ENCODE results near the gene SPATA46. TPM values are rescaled to one million over a fixed set of nuclear protein-coding genes. Genes with fewer than 3 reads are reported as not detected.

Gene SPATA46
- total and polyA plus RNA-seq, 8 donors, result not detected

DNA sequence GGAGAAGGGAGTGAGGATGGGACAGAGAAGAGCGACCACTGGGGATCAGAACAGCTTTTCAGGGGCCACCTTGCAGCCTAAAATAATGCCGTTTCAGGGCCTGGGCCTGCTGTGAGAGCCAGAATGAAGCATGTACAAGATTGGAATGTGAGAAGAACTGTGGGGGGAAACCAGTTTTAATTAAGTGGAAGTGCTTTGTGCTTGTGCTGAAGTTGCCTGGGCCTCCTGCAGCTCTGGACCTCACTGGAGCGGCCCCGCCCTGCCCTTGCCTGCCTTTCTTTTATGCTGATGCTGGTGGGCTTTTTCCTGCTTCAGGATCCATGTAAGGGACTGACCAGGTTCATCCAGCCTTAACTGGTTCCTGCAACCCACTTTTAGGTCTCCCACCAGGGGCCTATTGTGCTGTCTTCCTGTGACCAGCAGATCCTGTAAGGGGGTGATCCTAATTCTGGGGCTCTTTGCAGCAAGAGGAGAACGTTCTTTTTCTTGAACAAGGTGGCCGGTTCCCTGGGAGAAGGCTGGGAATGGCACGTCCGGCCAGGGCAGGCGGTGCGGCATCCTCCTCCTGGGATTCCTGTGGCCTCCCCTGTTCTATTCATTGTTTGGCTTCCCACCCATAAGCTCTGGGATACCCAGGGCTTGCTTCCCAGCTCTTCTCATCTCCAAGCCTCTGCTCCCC lies 8.1 kb upstream of the SPATA46 start:
- no peaks in the 10 kb centered on the region for H3K27me3 ChIP-seq
- H3K27ac ChIP-seq, result no peak overlapping the region
- TF ChIP-seq, protein P1, sequence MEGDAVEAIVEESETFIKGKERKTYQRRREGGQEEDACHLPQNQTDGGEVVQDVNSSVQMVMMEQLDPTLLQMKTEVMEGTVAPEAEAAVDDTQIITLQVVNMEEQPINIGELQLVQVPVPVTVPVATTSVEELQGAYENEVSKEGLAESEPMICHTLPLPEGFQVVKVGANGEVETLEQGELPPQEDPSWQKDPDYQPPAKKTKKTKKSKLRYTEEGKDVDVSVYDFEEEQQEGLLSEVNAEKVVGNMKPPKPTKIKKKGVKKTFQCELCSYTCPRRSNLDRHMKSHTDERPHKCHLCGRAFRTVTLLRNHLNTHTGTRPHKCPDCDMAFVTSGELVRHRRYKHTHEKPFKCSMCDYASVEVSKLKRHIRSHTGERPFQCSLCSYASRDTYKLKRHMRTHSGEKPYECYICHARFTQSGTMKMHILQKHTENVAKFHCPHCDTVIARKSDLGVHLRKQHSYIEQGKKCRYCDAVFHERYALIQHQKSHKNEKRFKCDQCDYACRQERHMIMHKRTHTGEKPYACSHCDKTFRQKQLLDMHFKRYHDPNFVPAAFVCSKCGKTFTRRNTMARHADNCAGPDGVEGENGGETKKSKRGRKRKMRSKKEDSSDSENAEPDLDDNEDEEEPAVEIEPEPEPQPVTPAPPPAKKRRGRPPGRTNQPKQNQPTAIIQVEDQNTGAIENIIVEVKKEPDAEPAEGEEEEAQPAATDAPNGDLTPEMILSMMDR (IDR thresholded peaks at IDR 0.05), result no peak
- TF ChIP-seq EP300 (IDR thresholded peaks at IDR 0.05), result no peak
- TF ChIP-seq POLR2AphosphoS5 (IDR thresholded peaks at IDR 0.05), result no peak
- TF ChIP-seq POLR2A (IDR thresholded peaks at IDR 0.05), result no peak
- intact Hi-C loops (cut with DNase I; ENCODE audit: low total_unique reads), result loop anchor here (5.0 kb wide), 1 partner anchor 332 kb away; no protein-coding TSS in a partner anchor
- peaks cover 0 to 9% (median 3%) of the 10 kb centered on the region in 4 donors for H3K4me1 ChIP-seq
- DNase-seq, result no peak
- no peaks in the 10 kb centered on the region for H3K9me3 ChIP-seq
- WGBS, 5 donors, result 91 to 97% (median 94%) methylated on average over 9 to 10 of the region's 10 CpGs
- H3K36me3 ChIP-seq, result peaks cover 0 to 43% (median 15%) of the 10 kb centered on the region in 4 donors
- H3K4me3 ChIP-seq, result no peak overlapping the region

- intact Hi-C loops (cut with DNase I; ENCODE audit: low total_unique reads), result no loop called here
Observed at GRCh38 chr1:162384116-162384515, 7.5 kb upstream of the SPATA46 start.

GRCh38 chr1:162383516-162383915 lies 6.9 kb upstream of the SPATA46 start:
- WGBS, 5 donors, result 89 to 96% (median 94%) methylated on average over 8 of the region's 8 CpGs
- H3K9me3 ChIP-seq, result no peaks in the 10 kb centered on the region
- no peak overlapping the region for H3K4me3 ChIP-seq
- H3K36me3 ChIP-seq, result peaks cover 0 to 43% (median 15%) of the 10 kb centered on the region in 4 donors
- TF ChIP-seq POLR2A (IDR thresholded peaks at IDR 0.05) (no peak), POLR2AphosphoS5 (IDR thresholded peaks at IDR 0.05) (no peak), EP300 (IDR thresholded peaks at IDR 0.05) (no peak)
- TF ChIP-seq, protein P1 (IDR thresholded peaks at IDR 0.05), result no peak
- intact Hi-C loops (cut with DNase I; ENCODE audit: low total_unique reads), result no loop called here
- H3K27ac ChIP-seq, result no peak overlapping the region
- DNase-seq, result no peak
- H3K4me1 ChIP-seq, result peaks cover 0 to 9% (median 3%) of the 10 kb centered on the region in 4 donors
- H3K27me3 ChIP-seq, result no peaks in the 10 kb centered on the region

More at GRCh38 chr1:162384116-162384515, 7.5 kb upstream of the SPATA46 start:
- peaks cover 0 to 9% (median 3%) of the 10 kb centered on the region in 4 donors for H3K4me1 ChIP-seq
- no peak overlapping the region for H3K4me3 ChIP-seq
- peaks cover 0 to 43% (median 15%) of the 10 kb centered on the region in 4 donors for H3K36me3 ChIP-seq
- WGBS, 5 donors, result 83 to 96% (median 95%) methylated on average over 5 to 6 of the region's 6 CpGs
- H3K27ac ChIP-seq, result no peak overlapping the region
- H3K27me3 ChIP-seq, result no peaks in the 10 kb centered on the region
- TF ChIP-seq, protein P1 (IDR thresholded peaks at IDR 0.05), result no peak
- TF ChIP-seq POLR2AphosphoS5 (IDR thresholded peaks at IDR 0.05) (no peak), EP300 (IDR thresholded peaks at IDR 0.05) (no peak), POLR2A (IDR thresholded peaks at IDR 0.05) (no peak)
- DNase-seq, result no peak
- no peaks in the 10 kb centered on the region for H3K9me3 ChIP-seq

DNA sequence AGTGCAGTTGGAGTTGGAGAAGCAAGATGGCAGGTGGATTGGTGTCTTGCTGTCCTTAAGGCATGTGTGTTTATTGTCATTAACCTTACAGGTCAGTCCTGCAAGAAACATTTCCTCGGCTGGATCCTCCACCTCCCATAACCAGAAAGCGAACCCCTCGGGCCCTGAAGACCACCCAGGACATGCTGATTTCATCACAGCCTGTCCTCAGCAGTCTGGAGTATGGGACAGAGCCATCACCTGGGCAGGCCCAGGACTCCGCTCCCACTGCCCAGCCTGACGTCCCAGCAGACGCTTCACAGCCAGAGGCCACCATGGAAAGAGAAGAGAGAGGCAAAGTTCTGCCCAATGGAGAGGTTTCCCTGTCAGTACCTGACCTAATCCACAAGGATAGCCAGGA lies 6.4 kb upstream of the SPATA46 start:
- TF ChIP-seq POLR2A (IDR thresholded peaks at IDR 0.05) (no peak), EP300 (IDR thresholded peaks at IDR 0.05) (no peak), POLR2AphosphoS5 (IDR thresholded peaks at IDR 0.05) (no peak)
- TF ChIP-seq, protein P1 (IDR thresholded peaks at IDR 0.05), result no peak
- WGBS, 5 donors, result 82 to 99% (median 98%) methylated on average over 6 of the region's 6 CpGs
- H3K4me1 ChIP-seq, result peaks cover 0 to 9% (median 3%) of the 10 kb centered on the region in 4 donors
- H3K27ac ChIP-seq, result no peak overlapping the region
- intact Hi-C loops (cut with DNase I; ENCODE audit: low total_unique reads), result no loop called here
- no peaks in the 10 kb centered on the region for H3K9me3 ChIP-seq
- H3K27me3 ChIP-seq, result no peaks in the 10 kb centered on the region
- DNase-seq, result no peak
- peaks cover 0 to 43% (median 15%) of the 10 kb centered on the region in 4 donors for H3K36me3 ChIP-seq
- H3K4me3 ChIP-seq, result no peak overlapping the region

Measured in stomach (tissue), 9 donors.